Measurements from ENCODE around the gene NDUFV1.

The NDUFV1 gene

DNA sequence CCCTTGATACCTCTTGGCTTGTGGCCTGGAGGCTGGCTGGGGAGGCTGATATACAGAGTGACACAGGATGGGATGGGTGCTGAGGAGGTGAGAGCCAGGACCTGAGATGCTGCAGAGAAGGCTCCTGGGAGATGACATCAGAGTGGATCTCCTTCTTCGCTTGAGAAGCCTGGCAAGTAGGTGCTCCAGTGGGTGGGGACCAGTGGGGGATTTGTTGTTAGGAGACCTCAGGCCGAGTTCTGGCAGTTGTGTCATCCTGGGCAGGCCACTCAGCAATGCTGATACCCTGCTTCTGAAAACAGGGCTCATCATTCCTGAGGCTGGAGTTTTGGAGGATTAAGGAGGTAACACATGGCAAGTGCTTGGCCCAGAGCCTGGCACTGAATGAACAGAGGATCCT, 1.9 kb upstream of the NDUFV1 start:
- TF ChIP-seq, protein P1, sequence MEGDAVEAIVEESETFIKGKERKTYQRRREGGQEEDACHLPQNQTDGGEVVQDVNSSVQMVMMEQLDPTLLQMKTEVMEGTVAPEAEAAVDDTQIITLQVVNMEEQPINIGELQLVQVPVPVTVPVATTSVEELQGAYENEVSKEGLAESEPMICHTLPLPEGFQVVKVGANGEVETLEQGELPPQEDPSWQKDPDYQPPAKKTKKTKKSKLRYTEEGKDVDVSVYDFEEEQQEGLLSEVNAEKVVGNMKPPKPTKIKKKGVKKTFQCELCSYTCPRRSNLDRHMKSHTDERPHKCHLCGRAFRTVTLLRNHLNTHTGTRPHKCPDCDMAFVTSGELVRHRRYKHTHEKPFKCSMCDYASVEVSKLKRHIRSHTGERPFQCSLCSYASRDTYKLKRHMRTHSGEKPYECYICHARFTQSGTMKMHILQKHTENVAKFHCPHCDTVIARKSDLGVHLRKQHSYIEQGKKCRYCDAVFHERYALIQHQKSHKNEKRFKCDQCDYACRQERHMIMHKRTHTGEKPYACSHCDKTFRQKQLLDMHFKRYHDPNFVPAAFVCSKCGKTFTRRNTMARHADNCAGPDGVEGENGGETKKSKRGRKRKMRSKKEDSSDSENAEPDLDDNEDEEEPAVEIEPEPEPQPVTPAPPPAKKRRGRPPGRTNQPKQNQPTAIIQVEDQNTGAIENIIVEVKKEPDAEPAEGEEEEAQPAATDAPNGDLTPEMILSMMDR (IDR thresholded peaks at IDR 0.05; ENCODE audit: low read depth, low read length, poor library complexity, severe bottlenecking) = no peak
- TF ChIP-seq EZH2phosphoT487 (IDR thresholded peaks at IDR 0.05; ENCODE audit: borderline replicate concordance, low read length) = no peak
- H3K4me3 ChIP-seq (ENCODE audit: low read length) = no peak overlapping the region
- H3K4me2 ChIP-seq (ENCODE audit: low read length) = no peak overlapping the region
- no peak overlapping the region for H3K27ac ChIP-seq (ENCODE audit: low read depth, low read length)
- peaks cover 8% of the 10 kb centered on the region for H3F3A ChIP-seq (ENCODE audit: control insufficient read depth, insufficient read depth)
- H3K9me3 ChIP-seq (ENCODE audit: control insufficient read depth, insufficient read depth, low read length) = no peaks in the 10 kb centered on the region
- H3K4me1 ChIP-seq (ENCODE audit: control insufficient read depth, low read length) = peaks cover 43% of the 10 kb centered on the region
- peaks cover 25% of the 10 kb centered on the region for H3K79me2 ChIP-seq (ENCODE audit: control insufficient read depth, low read length)
- H4K20me1 ChIP-seq (ENCODE audit: control insufficient read depth, insufficient read depth, low read depth, low read length) = no peaks in the 10 kb centered on the region
- no peaks in the 10 kb centered on the region for H3K9me2 ChIP-seq (replicated peaks; ENCODE audit: control insufficient read depth, low read length)
- H3K36me3 ChIP-seq (ENCODE audit: control insufficient read depth, low read length) = peaks cover 16% of the 10 kb centered on the region
- H3K27me3 ChIP-seq (ENCODE audit: control insufficient read depth, low read length) = no peaks in the 10 kb centered on the region

DNA sequence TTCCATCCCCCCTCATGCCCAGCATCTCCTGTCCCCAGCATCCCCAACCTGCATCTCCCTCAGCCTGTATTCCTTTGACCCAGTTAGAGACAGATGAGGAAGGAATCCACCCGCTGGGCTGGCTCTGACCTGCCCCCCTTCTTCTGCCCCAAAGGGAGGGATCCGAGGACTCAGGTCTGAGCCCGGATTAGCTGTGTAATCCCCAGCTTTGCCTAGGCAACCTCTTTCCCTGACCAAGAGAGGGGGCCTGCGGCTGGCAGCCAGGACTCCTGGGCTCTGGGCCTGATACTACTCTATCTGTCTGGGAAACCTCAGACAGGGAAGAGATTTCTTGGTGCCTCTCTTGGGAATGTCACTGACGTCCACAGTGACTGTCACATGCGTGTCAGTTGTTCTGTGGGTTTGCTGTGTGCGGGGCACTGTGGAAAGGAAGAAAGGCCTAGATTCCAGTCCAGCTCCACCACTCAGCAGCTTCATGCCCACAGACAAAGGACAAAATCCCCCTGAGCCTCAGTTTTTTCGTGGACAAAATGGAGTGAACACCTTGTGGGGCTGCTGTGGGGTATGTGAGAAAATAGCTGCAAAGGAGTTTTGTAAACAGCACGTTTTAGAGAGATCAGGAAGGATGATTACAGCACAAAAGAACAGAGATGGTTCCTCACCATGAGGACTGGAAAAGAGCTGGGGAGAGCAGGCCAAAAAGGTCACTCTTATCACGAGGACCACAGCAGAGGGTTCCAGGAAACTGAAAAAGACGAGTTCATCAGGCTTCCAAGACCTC, 1.3 kb upstream of the NDUFV1 start:
- no peak overlapping the region for H3K27ac ChIP-seq (ENCODE audit: low read depth, low read length)
- H3K9me2 ChIP-seq (replicated peaks; ENCODE audit: control insufficient read depth, low read length) = no peaks in the 10 kb centered on the region
- peaks cover 37% of the 10 kb centered on the region for H3K4me1 ChIP-seq (ENCODE audit: control insufficient read depth, low read length)
- peaks cover 25% of the 10 kb centered on the region for H3K79me2 ChIP-seq (ENCODE audit: control insufficient read depth, low read length)
- TF ChIP-seq, protein P1 (IDR thresholded peaks at IDR 0.05; ENCODE audit: low read depth, low read length, poor library complexity, severe bottlenecking) = no peak
- no peak for TF ChIP-seq EZH2phosphoT487 (IDR thresholded peaks at IDR 0.05; ENCODE audit: borderline replicate concordance, low read length)
- no peaks in the 10 kb centered on the region for H3K27me3 ChIP-seq (ENCODE audit: control insufficient read depth, low read length)
- no peak overlapping the region for H3K4me3 ChIP-seq (ENCODE audit: low read length)
- H4K20me1 ChIP-seq (ENCODE audit: control insufficient read depth, insufficient read depth, low read depth, low read length) = no peaks in the 10 kb centered on the region
- no peaks in the 10 kb centered on the region for H3K9me3 ChIP-seq (ENCODE audit: control insufficient read depth, insufficient read depth, low read length)
- H3K36me3 ChIP-seq (ENCODE audit: control insufficient read depth, low read length) = peaks cover 21% of the 10 kb centered on the region
- H3F3A ChIP-seq (ENCODE audit: control insufficient read depth, insufficient read depth) = 0 out of 2 replicates have a peak, but pooled peaks cover 5% of the 10 kb centered on the region
- H3K4me2 ChIP-seq (ENCODE audit: low read length) = no peak overlapping the region; the same call in 1 of the 2 replicates

DNA sequence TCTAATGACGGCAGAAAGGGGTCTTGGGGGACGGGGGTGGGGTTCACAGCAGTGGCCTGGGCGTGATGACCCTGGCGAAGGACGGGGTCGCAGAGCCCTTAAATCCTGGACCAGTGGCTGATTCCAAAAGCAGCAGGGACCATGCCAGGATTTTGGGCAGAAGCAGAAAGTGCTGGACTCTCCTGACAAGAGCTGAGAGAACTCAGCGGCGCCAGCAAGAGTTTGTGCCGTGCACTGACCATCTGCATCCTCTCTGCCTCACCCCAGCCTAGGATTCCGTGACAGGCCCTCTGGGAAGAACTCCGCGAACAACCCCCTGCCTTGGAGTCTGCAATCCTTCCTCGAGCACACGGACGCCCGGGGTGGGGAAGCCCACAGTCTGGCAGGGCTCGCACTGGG, 644 bp upstream of the NDUFV1 start:
- TF ChIP-seq, protein P1 (IDR thresholded peaks at IDR 0.05; ENCODE audit: low read depth, low read length, poor library complexity, severe bottlenecking) = no peak
- TF ChIP-seq EZH2phosphoT487 (IDR thresholded peaks at IDR 0.05; ENCODE audit: borderline replicate concordance, low read length) = no peak
- H3K4me1 ChIP-seq (ENCODE audit: control insufficient read depth, low read length) = peaks cover 30% of the 10 kb centered on the region
- peak overlapping the region; percentile 88 for H3K4me3 ChIP-seq (ENCODE audit: low read length)
- H3K36me3 ChIP-seq (ENCODE audit: control insufficient read depth, low read length) = peaks cover 28% of the 10 kb centered on the region
- H3K4me2 ChIP-seq (ENCODE audit: low read length) = peak overlapping the region; percentile 87
- H3K79me2 ChIP-seq (ENCODE audit: control insufficient read depth, low read length) = peaks cover 25% of the 10 kb centered on the region
- H3K9me2 ChIP-seq (replicated peaks; ENCODE audit: control insufficient read depth, low read length) = no peaks in the 10 kb centered on the region
- H3K9me3 ChIP-seq (ENCODE audit: control insufficient read depth, insufficient read depth, low read length) = no peaks in the 10 kb centered on the region
- H3K27ac ChIP-seq (ENCODE audit: low read depth, low read length) = no peak overlapping the region
- H3F3A ChIP-seq (ENCODE audit: control insufficient read depth, insufficient read depth) = 0 out of 2 replicates have a peak, but pooled peaks cover 2% of the 10 kb centered on the region
- no peaks in the 10 kb centered on the region for H3K27me3 ChIP-seq (ENCODE audit: control insufficient read depth, low read length)
- H4K20me1 ChIP-seq (ENCODE audit: control insufficient read depth, insufficient read depth, low read depth, low read length) = no peaks in the 10 kb centered on the region
